ENCODE data around the gene SGPP2. TPM values are rescaled to one million over a fixed set of nuclear protein-coding genes. Genes with fewer than 3 reads are reported as not detected.

SGPP2 gene
- total RNA-seq, 1 donor from 2014 or later = not detected

GRCh38 chr2:222470802-222471468 is 46.6 kb downstream of the SGPP2 start:
- no peak for DNase-seq (ENCODE audit: low read depth)

GRCh38 chr2:222477962-222478608 is 53.7 kb downstream of the SGPP2 start:
- no peak for DNase-seq (ENCODE audit: low read depth)

- no peak for DNase-seq (ENCODE audit: low read depth)
Observed at GRCh38 chr2:222479859-222480258, 55.5 kb downstream of the SGPP2 start.

GRCh38 chr2:222480497-222480896 is 56.2 kb downstream of the SGPP2 start:
- no peak for DNase-seq (ENCODE audit: low read depth)

GRCh38 chr2:222481941-222482340 is 57.6 kb downstream of the SGPP2 start:
- DNase-seq (ENCODE audit: low read depth) = no peak

- no peak for DNase-seq (ENCODE audit: low read depth)
Observed at GRCh38 chr2:222483513-222484039, 59.2 kb downstream of the SGPP2 start.

GRCh38 chr2:222485367-222486211 is 61.2 kb downstream of the SGPP2 start:
- DNase-seq (ENCODE audit: low read depth) = no peak

- no peak for DNase-seq (ENCODE audit: low read depth)
Observed at GRCh38 chr2:222490131-222490530, 65.8 kb downstream of the SGPP2 start.

GRCh38 chr2:222492683-222493082 is 68.3 kb downstream of the SGPP2 start:
- DNase-seq (ENCODE audit: low read depth) = no peak

- DNase-seq (ENCODE audit: low read depth) = no peak
Observed at GRCh38 chr2:222494104-222494739, 69.9 kb downstream of the SGPP2 start.

GRCh38 chr2:222495388-222495787 is 71.0 kb downstream of the SGPP2 start:
- DNase-seq (ENCODE audit: low read depth) = no peak

GRCh38 chr2:222499226-222499625 is 74.9 kb downstream of the SGPP2 start:
- no peak for DNase-seq (ENCODE audit: low read depth)

GRCh38 chr2:222504191-222504590 is 79.8 kb downstream of the SGPP2 start:
- DNase-seq (ENCODE audit: low read depth) = no peak

GRCh38 chr2:222504719-222505118 is 80.4 kb downstream of the SGPP2 start:
- no peak for DNase-seq (ENCODE audit: low read depth)

- no peak for DNase-seq (ENCODE audit: low read depth)
Observed at GRCh38 chr2:222506230-222506935, 82.0 kb downstream of the SGPP2 start.

- no peak for DNase-seq (ENCODE audit: low read depth)
Observed at GRCh38 chr2:222514901-222515300, 90.6 kb downstream of the SGPP2 start.

GRCh38 chr2:222518570-222519381 is 94.4 kb downstream of the SGPP2 start:
- DNase-seq (ENCODE audit: low read depth) = peak; percentile 19

GRCh38 chr2:222521099-222521498 is 96.8 kb downstream of the SGPP2 start:
- no peak for DNase-seq (ENCODE audit: low read depth)

GRCh38 chr2:222522082-222522481 is 97.7 kb downstream of the SGPP2 start:
- no peak for DNase-seq (ENCODE audit: low read depth)
